Measurements from ENCODE around the gene ANXA3.

DNA sequence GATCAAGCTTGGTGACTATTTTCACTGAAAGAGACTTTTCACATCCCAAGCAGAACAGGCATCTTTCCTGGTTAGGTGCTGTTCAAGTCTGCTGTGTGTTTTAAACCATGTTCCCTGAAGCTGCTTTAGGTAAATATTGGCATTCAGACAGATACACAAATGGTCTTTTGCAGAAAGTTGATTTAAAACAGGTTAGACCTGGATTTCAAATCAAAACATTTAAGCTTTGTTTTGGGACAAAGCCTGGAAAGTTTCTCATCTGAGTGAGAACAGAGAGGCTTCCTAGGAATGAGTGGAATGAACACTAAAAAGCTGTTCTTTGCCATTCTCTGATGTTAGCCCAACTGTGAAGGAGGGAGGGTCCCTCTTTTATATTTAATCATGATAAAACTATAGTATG, 10.1 kb downstream of the ANXA3 start:
- no peak for TF ChIP-seq POLR2A (IDR thresholded peaks at IDR 0.05)
- no peak for TF ChIP-seq EP300 (IDR thresholded peaks at IDR 0.05)
- TF ChIP-seq, protein P1, sequence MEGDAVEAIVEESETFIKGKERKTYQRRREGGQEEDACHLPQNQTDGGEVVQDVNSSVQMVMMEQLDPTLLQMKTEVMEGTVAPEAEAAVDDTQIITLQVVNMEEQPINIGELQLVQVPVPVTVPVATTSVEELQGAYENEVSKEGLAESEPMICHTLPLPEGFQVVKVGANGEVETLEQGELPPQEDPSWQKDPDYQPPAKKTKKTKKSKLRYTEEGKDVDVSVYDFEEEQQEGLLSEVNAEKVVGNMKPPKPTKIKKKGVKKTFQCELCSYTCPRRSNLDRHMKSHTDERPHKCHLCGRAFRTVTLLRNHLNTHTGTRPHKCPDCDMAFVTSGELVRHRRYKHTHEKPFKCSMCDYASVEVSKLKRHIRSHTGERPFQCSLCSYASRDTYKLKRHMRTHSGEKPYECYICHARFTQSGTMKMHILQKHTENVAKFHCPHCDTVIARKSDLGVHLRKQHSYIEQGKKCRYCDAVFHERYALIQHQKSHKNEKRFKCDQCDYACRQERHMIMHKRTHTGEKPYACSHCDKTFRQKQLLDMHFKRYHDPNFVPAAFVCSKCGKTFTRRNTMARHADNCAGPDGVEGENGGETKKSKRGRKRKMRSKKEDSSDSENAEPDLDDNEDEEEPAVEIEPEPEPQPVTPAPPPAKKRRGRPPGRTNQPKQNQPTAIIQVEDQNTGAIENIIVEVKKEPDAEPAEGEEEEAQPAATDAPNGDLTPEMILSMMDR (IDR thresholded peaks at IDR 0.05), result no peak

All from ovary (tissue), 3 donors.